HG03558 (cell line): ENCODE results near the gene TTLL3.
"Not testable (repeated sequence)": the region's sequence is repeated elsewhere in the genome, so short reads cannot be mapped to it uniquely, and the experiment has no call there.

Experiments used
- ATAC-seq: cut with Tn5 transposase; IDR thresholded peaks from one replicate; pipeline ENCODE4 v1.9.1; 2021; ENCODE audit warnings: moderate number of reproducible peaks; ENCODE audit not compliant: unreplicated experiment; ENCODE audit errors: extremely low read depth

TTLL3 gene

GRCh38 chr3:9863058-9863772 is 53.2 kb downstream of the TTLL3 start:
- no peak for ATAC-seq

GRCh38 chr3:9864200-9864927 is 54.3 kb downstream of the TTLL3 start:
- ATAC-seq: no peak

DNA sequence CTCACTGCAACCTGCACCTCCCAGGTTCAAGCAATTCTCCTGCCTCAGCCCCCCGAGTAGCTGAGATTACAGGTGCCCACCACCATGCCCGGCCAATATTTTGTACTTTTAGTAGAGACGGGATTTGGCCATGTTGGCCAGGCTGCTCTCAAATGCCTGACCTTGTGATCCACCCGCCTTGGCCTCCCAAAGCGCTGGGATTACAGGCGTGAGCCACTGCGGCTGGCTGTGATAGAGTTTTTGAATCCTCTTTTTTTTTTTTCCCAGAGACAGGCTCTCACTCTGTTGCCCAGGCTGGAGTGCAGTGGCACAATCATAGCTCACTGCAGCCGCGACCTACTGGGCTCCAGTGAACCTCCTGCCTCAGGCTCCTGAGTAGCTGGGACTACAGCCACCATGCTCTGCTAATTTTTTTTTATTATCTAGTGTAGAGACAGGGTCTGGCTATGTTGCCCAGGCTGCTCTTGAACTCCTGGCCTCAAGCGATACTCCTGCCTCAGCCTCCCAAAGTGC is 55.1 kb downstream of the TTLL3 start:
- ATAC-seq: not testable (repeated sequence)

- ATAC-seq: no peak
Measured at GRCh38 chr3:9866639-9867038, 56.6 kb downstream of the TTLL3 start.

DNA sequence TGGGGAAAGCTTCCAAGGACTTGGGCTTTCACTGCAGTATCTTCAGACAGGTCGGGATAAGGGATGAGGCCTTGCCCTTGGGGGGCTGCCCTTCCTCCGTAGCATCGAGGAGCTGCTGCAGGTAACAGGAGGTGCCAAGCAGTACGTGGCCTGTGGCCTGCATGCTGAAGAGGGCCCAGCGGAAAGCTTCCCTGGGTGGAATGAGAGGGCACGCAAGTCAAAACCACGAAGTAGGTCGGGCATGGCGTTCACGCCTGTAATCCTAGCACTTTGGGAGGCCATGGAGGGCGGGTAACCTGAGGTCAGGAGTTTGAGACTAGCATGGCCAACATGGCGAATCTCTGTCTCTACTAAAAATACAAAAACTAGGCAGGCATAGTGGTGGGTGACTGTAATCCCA is 57.0 kb downstream of the TTLL3 start:
- no peak for ATAC-seq

- ATAC-seq: no peak
Measured at GRCh38 chr3:9869955-9870354, 59.9 kb downstream of the TTLL3 start.

DNA sequence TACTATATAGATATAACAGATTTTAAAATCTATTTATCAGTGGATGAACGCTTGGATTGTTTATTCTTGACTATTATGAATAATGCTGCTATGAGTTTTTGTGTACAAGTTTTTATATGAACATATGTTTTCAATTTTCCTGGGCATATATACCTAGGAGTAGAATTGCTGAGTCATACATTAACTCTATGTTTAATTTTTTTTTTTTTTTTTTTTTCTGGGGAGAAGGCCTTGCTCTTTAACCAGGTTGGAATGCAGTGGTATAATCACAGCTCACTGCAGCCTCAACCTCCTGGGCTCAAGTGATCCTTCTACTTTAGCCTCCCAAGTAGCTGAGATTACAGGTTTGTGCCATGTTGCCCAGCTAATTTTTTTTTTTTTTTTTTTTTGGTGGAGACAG is 60.9 kb downstream of the TTLL3 start:
- ATAC-seq: no peak

DNA sequence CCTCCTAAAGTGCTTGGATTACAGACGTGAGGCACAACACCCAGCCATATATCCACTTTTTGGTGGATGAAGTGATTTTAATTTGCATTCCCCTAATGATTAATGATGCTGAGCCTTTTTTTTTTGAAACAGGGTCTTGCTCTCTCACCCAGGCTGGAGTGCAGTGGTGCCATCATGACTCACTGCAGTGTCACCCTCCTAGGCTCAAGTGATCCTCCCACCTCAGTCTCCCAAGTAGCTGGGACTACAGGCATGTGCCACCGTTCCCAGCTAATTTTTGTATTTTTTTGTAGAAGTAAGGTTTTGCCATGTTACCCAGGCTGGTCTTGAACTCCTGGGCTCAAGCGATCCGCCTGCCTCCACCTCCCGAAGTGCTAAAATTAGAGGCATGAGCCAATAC is 62.0 kb downstream of the TTLL3 start:
- ATAC-seq: not testable (repeated sequence)

- no peak for ATAC-seq
Measured at GRCh38 chr3:9875448-9875847, 65.4 kb downstream of the TTLL3 start.

GRCh38 chr3:9876255-9876654 is 66.2 kb downstream of the TTLL3 start:
- ATAC-seq: not testable (repeated sequence)

DNA sequence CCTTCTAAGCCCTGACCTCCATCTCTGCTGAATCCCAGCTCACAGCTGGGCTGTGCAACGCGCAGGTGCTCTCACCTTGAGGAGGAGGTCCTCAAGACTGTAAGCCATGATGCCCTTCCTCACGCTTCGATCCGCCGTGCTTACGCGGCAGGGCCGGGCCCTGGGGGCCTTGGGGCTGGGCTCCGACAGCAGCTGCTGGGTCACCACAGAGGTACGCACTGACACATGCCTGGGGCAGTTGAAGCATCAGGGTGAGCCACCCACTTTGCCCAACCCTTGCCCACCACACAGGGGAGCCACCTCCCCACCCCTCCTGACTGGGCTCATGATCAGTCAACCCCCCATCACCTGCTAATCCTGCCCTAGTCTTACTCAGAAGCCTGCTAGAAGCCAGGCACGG is 66.9 kb downstream of the TTLL3 start:
- no peak for ATAC-seq

DNA sequence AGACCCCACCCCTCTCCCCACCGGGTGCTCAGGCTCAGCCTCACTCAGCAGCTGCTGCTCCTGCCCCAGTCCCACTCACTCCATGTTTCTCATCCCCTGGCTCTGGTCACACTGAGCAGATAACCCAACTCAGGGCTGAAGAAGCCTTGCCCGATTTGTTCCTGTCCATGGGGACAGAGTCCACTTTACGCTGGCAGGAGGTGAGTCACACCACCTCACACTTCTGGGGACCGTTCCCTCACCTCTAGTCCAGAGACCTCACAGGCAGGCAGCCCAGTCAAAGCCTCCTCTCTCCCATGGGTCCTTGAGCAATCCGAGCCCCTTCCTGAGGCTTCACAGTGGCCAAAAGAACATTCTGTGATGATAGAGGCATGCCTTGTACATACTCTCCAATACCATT is 68.6 kb downstream of the TTLL3 start:
- ATAC-seq: no peak

- ATAC-seq: no peak
Measured at GRCh38 chr3:9879830-9880549, 69.9 kb downstream of the TTLL3 start, which contains the start of gene CIDEC. Gene CIDEC (minus strand): TSS chr3:9880253. CDS start chr3:9878486, 1,767 bp downstream.

GRCh38 chr3:9881441-9881840 is 71.4 kb downstream of the TTLL3 start:
- ATAC-seq: no peak

GRCh38 chr3:9883706-9884554 is 73.9 kb downstream of the TTLL3 start:
- ATAC-seq: no peak

DNA sequence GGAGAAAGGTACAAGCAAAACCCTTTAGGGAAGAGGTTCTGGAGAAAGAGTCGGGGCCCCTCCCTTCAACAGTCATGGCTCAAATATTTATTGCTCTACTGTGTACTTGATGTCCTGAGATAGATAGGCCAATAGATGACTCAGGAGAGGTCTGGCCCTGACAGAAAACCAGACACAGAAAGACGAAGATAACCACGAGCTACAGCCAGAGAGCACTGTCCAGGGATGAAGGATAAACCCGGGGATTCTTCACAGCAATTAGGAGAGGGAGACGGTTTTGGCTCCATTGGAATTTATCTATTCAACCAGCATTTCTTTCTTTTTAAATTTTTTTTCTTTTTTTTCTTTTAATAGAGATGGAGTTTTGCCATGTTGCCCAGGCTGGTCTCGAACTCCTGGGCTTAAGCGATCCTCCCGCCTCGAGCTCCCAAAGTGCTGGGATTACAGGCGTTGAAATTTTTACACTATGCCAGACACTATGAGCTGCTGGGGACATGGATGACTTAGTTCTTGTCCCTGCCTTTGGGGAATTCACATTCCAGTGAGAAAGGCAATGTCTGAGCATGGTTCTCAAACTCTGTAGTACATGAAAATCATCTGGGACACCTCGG is 74.6 kb downstream of the TTLL3 start:
- ATAC-seq: no peak
